Keratinocyte (primary cell): ENCODE data around the gene ANKZF1.

Source experiments
- CTCF ChIP-seq, 3 experiments: IDR thresholded peaks in 1 of 3; conservative IDR thresholded peaks in 1 of 3; optimal IDR thresholded peaks in 1 of 3; 2 replicates in 2 of 3; 3 replicates in 1 of 3; pipeline versions ENCODE3 to v1.5.1; 2011; ENCODE audit warnings: low read length in 3 of 3, mild to moderate bottlenecking in 3 of 3, moderate library complexity in 2 of 3, control low read depth in 1 of 3, inconsistent platforms in 1 of 3; ENCODE audit not compliant: insufficient read depth in 2 of 3; ENCODE audit errors: extremely low read depth in 1 of 3
- EZH2 ChIP-seq: IDR thresholded peaks from one replicate; pipeline ENCODE4 v1.6.1; 2012; ENCODE audit warnings: inconsistent platforms, mild to moderate bottlenecking, low read length, moderate library complexity

GRCh38 chr2:219220652-219221402, 8.8 kb upstream of the ANKZF1 start:
- TF ChIP-seq CTCF (optimal IDR thresholded peaks at IDR 0.05 in 1 of 3, IDR thresholded peaks at IDR 0.05 in 1 of 3, conservative IDR thresholded peaks at IDR 0.05 in 1 of 3; ENCODE audit: extremely low read depth in 1 of 3, insufficient read depth in 2 of 3, low read length in 3 of 3) (no peak), EZH2 (no peak)
